ENCODE data around the gene KRTAP10-8.
"Not testable (repeated sequence)": the region's sequence is repeated elsewhere in the genome, so short reads cannot be mapped to it uniquely, and the experiment has no call there.

Gene KRTAP10-8

DNA sequence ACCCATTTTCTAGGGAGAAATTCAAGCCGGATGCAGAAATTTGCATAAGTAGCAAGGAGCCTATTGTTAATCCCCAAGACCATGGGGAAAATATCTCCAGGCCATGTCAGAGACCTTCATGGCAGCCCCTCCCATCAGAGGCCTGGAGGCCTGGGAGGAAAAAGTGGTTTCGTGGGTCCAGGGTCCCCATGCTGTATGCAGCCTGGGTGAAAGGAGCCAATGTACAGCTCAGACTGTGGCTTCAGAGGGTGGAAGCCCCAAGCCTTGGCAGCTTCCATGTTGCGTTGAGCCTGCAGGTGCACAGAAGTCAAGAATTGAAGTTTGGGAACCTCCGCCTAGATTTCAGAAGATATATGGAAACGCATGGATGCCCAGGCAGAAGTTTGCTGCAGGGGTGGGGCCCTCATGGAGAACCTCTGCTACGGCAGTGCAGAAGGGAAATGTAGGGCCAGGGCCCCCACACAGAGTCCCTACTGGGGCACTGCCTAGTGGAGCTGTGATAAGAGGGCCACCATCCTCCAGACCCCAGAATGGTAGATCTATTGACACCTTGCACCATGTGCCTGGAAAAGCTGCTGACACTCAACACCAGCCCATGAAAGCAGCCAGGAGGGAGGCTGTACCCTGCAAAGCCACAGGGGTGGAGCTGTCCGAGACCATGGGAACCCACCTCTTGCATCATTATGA, 1.6 kb upstream of the KRTAP10-8 start:
- not testable (repeated sequence) for DNase-seq (ENCODE audit: low spot score in 2 of 2); H3K27ac Mint-ChIP-seq (ENCODE audit: low read depth); H3K36me3 Mint-ChIP-seq (ENCODE audit: insufficient read depth); ATAC-seq (replicated peaks; ENCODE audit: extremely low read depth, poor library complexity, severe bottlenecking); H3K4me3 Mint-ChIP-seq
- peaks cover 11% of the 10 kb centered on the region for H3K4me1 Mint-ChIP-seq
- peaks cover 17% of the 10 kb centered on the region for H3K27me3 Mint-ChIP-seq
- H3K9me3 Mint-ChIP-seq: peaks cover 22% of the 10 kb centered on the region

DNA sequence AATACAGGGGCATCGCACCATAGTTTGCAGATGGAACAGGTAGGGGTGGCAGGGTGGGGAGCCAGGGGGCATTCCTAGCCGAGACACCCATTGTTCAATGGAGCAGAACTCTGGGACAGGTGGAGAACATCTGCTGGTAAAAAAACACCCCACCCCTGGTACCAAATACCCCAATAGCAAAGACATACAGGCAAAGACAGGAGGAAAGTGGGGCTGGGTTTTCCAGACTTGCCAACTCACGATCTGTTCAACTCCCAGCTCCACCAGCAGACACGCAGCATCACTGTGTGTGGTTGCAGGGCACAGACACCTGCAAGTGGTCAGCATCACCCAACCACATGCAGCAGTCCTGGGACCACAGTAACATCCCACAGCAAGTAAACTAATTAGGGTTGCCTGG, 328 bp upstream of the KRTAP10-8 start:
- H3K4me3 Mint-ChIP-seq: no peak overlapping the region
- H3K27me3 Mint-ChIP-seq: peaks cover 4% of the 10 kb centered on the region
- no peak for ATAC-seq (replicated peaks; ENCODE audit: extremely low read depth, poor library complexity, severe bottlenecking)
- H3K4me1 Mint-ChIP-seq: peaks cover 22% of the 10 kb centered on the region
- H3K9me3 Mint-ChIP-seq: peaks cover 22% of the 10 kb centered on the region
- H3K27ac Mint-ChIP-seq (ENCODE audit: low read depth): no peak overlapping the region
- DNase-seq (ENCODE audit: low spot score in 2 of 2): no peak
- peaks cover 1% of the 10 kb centered on the region for H3K36me3 Mint-ChIP-seq (ENCODE audit: insufficient read depth)

DNA sequence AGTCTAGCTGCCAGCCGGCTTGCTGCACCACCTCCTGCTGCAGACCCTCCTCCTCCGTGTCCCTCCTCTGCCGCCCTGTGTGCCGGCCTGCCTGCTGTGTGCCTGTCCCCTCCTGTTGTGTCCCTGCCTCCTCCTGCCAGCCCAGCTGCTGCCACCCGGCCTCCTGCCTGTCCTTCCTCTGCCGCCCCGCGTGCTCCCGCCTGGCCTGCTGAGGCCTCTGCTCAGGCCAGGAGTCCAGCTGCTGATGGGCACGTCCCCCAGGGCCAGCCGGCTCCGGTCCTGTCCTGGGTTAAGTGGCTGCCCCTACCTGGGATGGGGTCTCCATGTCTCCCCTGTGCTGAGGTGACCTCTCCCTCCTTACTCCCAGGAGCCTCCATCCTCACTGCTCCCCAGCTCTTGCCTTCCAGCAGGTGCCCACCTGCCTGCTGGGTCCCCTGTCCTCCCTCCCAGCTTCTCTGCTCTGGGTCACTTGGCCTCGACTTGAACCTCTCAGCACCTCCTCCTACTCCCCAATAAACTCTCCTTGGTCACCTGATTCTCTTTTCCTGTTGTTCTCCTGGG, 870 bp downstream of the KRTAP10-8 start:
- H3K27ac Mint-ChIP-seq (ENCODE audit: low read depth): no peak overlapping the region
- no peak overlapping the region for H3K4me3 Mint-ChIP-seq
- peaks cover 22% of the 10 kb centered on the region for H3K9me3 Mint-ChIP-seq
- DNase-seq (ENCODE audit: low spot score in 2 of 2) (no peak), ATAC-seq (replicated peaks; ENCODE audit: extremely low read depth, poor library complexity, severe bottlenecking) (no peak)
- H3K36me3 Mint-ChIP-seq (ENCODE audit: insufficient read depth): no peaks in the 10 kb centered on the region
- H3K27me3 Mint-ChIP-seq: no peaks in the 10 kb centered on the region
- H3K4me1 Mint-ChIP-seq: peaks cover 31% of the 10 kb centered on the region

DNA sequence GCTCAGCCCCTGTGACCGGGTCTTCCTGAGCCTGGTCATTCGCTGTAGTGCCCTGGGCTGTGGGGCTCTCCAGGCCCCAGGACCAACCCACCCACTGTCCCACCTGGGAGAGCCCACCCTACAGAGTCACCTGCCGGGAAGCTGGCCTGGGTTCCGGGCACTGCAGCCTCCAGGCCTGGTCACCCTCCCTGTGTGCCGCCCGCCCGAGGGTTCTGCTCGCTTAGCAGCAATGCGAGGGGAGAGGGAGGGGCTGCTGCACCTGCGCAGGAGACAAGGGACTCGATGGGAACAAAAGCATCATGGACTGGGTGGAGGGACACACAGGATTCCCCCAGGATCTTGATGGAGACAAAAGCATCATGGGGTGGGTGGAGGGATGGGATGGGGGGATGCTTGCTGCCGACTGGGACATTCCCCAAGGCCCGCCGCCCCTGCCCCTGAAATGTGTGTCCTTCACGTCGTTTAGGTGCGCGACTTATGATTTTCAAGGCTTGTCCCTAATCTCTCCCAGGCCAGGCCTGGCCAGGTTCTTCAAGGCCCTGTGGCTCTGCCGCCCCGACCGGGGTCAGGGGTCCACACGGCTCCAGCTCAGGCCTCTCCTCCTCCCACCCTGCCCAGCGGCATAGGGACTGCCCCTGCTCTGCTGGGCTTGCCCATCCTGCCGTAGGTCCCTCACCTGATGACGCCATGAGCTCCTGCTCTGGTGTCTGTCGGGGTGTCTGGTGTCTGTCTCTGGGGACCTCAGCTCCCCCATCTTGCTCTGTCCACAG, 1.7 kb downstream of the KRTAP10-8 start:
- ATAC-seq (replicated peaks; ENCODE audit: extremely low read depth, poor library complexity, severe bottlenecking) (no peak), DNase-seq (ENCODE audit: low spot score in 2 of 2) (no peak)
- no peak overlapping the region for H3K27ac Mint-ChIP-seq (ENCODE audit: low read depth)
- H3K36me3 Mint-ChIP-seq (ENCODE audit: insufficient read depth): peaks cover under 1% of the 10 kb centered on the region
- H3K9me3 Mint-ChIP-seq: peaks cover 22% of the 10 kb centered on the region
- peaks cover 39% of the 10 kb centered on the region for H3K4me1 Mint-ChIP-seq
- H3K27me3 Mint-ChIP-seq: no peaks in the 10 kb centered on the region
- no peak overlapping the region for H3K4me3 Mint-ChIP-seq

GRCh38 chr21:44614161-44614631, 2.3 kb downstream of the KRTAP10-8 start:
- H3K36me3 Mint-ChIP-seq (ENCODE audit: insufficient read depth): peaks cover 5% of the 10 kb centered on the region
- H3K27me3 Mint-ChIP-seq: no peaks in the 10 kb centered on the region
- peaks cover 20% of the 10 kb centered on the region for H3K9me3 Mint-ChIP-seq
- DNase-seq (ENCODE audit: low spot score in 2 of 2) (no peak), ATAC-seq (replicated peaks; ENCODE audit: extremely low read depth, poor library complexity, severe bottlenecking) (no peak)
- no peak overlapping the region for H3K4me3 Mint-ChIP-seq
- H3K27ac Mint-ChIP-seq (ENCODE audit: low read depth): no peak overlapping the region
- H3K4me1 Mint-ChIP-seq: peaks cover 45% of the 10 kb centered on the region

GRCh38 chr21:44614961-44615391, 3.1 kb downstream of the KRTAP10-8 start:
- peaks cover 53% of the 10 kb centered on the region for H3K4me1 Mint-ChIP-seq
- no peak for ATAC-seq (replicated peaks; ENCODE audit: extremely low read depth, poor library complexity, severe bottlenecking)
- no peak overlapping the region for H3K27ac Mint-ChIP-seq (ENCODE audit: low read depth)
- no peak overlapping the region for H3K4me3 Mint-ChIP-seq
- H3K9me3 Mint-ChIP-seq: peaks cover 20% of the 10 kb centered on the region
- DNase-seq (ENCODE audit: low spot score in 2 of 2): no peak
- peaks cover 7% of the 10 kb centered on the region for H3K36me3 Mint-ChIP-seq (ENCODE audit: insufficient read depth)
- H3K27me3 Mint-ChIP-seq: no peaks in the 10 kb centered on the region

DNA sequence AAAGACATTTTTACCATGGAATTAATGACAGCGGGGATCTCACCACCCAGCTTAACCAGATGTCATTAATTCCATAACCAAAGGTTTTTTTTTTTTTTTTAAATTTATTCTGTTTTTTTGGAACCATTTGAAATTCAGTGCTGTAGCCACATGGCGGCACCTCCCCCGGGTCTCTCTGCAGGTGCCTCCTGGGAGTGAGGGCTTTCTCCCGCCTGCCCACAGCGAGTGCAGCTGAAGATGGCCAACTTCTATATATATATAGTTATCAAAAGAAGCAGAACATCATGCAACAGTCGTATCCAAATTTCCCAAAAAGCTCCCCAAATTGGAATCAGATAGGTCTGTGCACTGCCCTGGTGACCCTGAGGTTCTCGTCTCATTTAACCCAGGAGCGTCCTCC, 3.6 kb downstream of the KRTAP10-8 start:
- no peaks in the 10 kb centered on the region for H3K27me3 Mint-ChIP-seq
- no peak for DNase-seq (ENCODE audit: low spot score in 2 of 2)
- peaks cover 7% of the 10 kb centered on the region for H3K36me3 Mint-ChIP-seq (ENCODE audit: insufficient read depth)
- no peak for ATAC-seq (replicated peaks; ENCODE audit: extremely low read depth, poor library complexity, severe bottlenecking)
- H3K27ac Mint-ChIP-seq (ENCODE audit: low read depth): no peak overlapping the region
- no peak overlapping the region for H3K4me3 Mint-ChIP-seq
- peaks cover 58% of the 10 kb centered on the region for H3K4me1 Mint-ChIP-seq
- H3K9me3 Mint-ChIP-seq: peaks cover 23% of the 10 kb centered on the region

- DNase-seq (ENCODE audit: low spot score in 2 of 2) (no peak), ATAC-seq (replicated peaks; ENCODE audit: extremely low read depth, poor library complexity, severe bottlenecking) (no peak)
- no peak overlapping the region for H3K4me3 Mint-ChIP-seq
- H3K4me1 Mint-ChIP-seq: peaks cover 63% of the 10 kb centered on the region
- H3K27me3 Mint-ChIP-seq: no peaks in the 10 kb centered on the region
- H3K36me3 Mint-ChIP-seq (ENCODE audit: insufficient read depth): peaks cover 7% of the 10 kb centered on the region
- no peak overlapping the region for H3K27ac Mint-ChIP-seq (ENCODE audit: low read depth)
- peaks cover 26% of the 10 kb centered on the region for H3K9me3 Mint-ChIP-seq
Measured at GRCh38 chr21:44615911-44616590, 4.2 kb downstream of the KRTAP10-8 start.

- Mint-ChIP-seq H3K27me3 (no peaks in the 10 kb centered on the region), H3K4me1 (peaks cover 63% of the 10 kb centered on the region), H3K4me3 (peak overlapping the region; percentile 1), H3K36me3 (ENCODE audit: insufficient read depth) (peaks cover 7% of the 10 kb centered on the region), H3K27ac (ENCODE audit: low read depth) (no peak overlapping the region), H3K9me3 (peaks cover 21% of the 10 kb centered on the region)
- no peak for DNase-seq (ENCODE audit: low spot score in 2 of 2)
- no peak for ATAC-seq (replicated peaks; ENCODE audit: extremely low read depth, poor library complexity, severe bottlenecking)
Measured at GRCh38 chr21:44616591-44616926, 4.7 kb downstream of the KRTAP10-8 start.

DNA sequence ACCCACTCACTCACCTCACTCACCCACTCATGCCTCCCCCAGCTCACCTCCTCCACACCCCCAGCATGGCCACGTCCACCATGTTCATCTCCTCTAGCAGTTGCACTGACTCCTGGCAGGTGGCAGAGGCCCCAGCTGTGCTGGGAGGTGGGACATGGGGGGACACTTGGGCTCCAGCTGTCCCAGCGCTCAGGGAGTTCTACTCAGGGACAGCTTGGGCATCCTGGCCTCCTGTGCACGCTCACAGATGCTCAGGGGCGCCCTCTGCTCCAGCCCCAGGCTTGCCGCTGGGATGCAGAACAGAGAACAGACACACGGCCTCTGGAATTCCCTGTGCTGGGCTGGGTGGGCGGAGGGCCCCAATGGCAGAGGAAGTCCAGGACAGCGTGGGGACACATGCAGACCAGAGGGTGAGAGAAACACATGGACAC, 5.2 kb downstream of the KRTAP10-8 start:
- Mint-ChIP-seq H3K27ac (ENCODE audit: low read depth) (no peak overlapping the region), H3K4me1 (peaks cover 63% of the 10 kb centered on the region), H3K4me3 (peak overlapping the region; percentile 1), H3K9me3 (peaks cover 21% of the 10 kb centered on the region), H3K27me3 (no peaks in the 10 kb centered on the region), H3K36me3 (ENCODE audit: insufficient read depth) (peaks cover 7% of the 10 kb centered on the region)
- no peak for ATAC-seq (replicated peaks; ENCODE audit: extremely low read depth, poor library complexity, severe bottlenecking)
- DNase-seq (ENCODE audit: low spot score in 2 of 2): no peak

- Mint-ChIP-seq H3K27ac (ENCODE audit: low read depth) (peak overlapping the region; percentile 95), H3K4me3 (peak overlapping the region; percentile 67), H3K9me3 (peaks cover 35% of the 10 kb centered on the region), H3K27me3 (no peaks in the 10 kb centered on the region), H3K36me3 (ENCODE audit: insufficient read depth) (peaks cover 9% of the 10 kb centered on the region), H3K4me1 (peaks cover 60% of the 10 kb centered on the region)
- ATAC-seq (replicated peaks; ENCODE audit: extremely low read depth, poor library complexity, severe bottlenecking): peak; percentile 29
- no peak for DNase-seq (ENCODE audit: low spot score in 2 of 2)
Measured at GRCh38 chr21:44618504-44618903, 6.6 kb downstream of the KRTAP10-8 start.

- Mint-ChIP-seq H3K4me1 (peaks cover 64% of the 10 kb centered on the region), H3K27me3 (no peaks in the 10 kb centered on the region), H3K9me3 (peaks cover 39% of the 10 kb centered on the region), H3K36me3 (ENCODE audit: insufficient read depth) (peaks cover 10% of the 10 kb centered on the region), H3K4me3 (peak overlapping the region; percentile 67), H3K27ac (ENCODE audit: low read depth) (peak overlapping the region; percentile 95)
- DNase-seq (ENCODE audit: low spot score in 2 of 2) (peak in 1 of 2 donors; percentile 52), ATAC-seq (replicated peaks; ENCODE audit: extremely low read depth, poor library complexity, severe bottlenecking) (peak; percentile 99)
Measured at GRCh38 chr21:44618909-44619308, 7.0 kb downstream of the KRTAP10-8 start.

Data from central memory CD8-positive, alpha-beta T cell (primary cell).